D721Med (cell line): ENCODE results near the gene R3HDM1.

ENCODE experiments used
- DNase-seq: peaks from one replicate; pipeline ENCODE4 v3.0.0; 2011; ENCODE audit warnings: low spot score; ENCODE audit not compliant: insufficient read length
- FAIRE-seq: peaks from 2 replicates; lab custom pipeline; 2011; peaks lifted over from hg19 to GRCh38; lab: Jason Lieb, UNC
- CTCF ChIP-seq: IDR thresholded peaks from 2 replicates; pipeline ENCODE4 v1.5.1; 2012; ENCODE audit warnings: mild to moderate bottlenecking, control low read depth; ENCODE audit not compliant: insufficient read depth; ENCODE audit errors: missing control alignments

The R3HDM1 gene

GRCh38 chr2:135546436-135546835 lies 15.2 kb downstream of the R3HDM1 start:
- no peak for DNase-seq
- FAIRE-seq, result no peak
- no peak for TF ChIP-seq CTCF

GRCh38 chr2:135547311-135547710 lies 16.0 kb downstream of the R3HDM1 start:
- FAIRE-seq, result no peak
- no peak for TF ChIP-seq CTCF
- no peak for DNase-seq

GRCh38 chr2:135551356-135551755 lies 20.1 kb downstream of the R3HDM1 start:
- no peak for TF ChIP-seq CTCF
- no peak for DNase-seq
- FAIRE-seq, result no peak

GRCh38 chr2:135552887-135553286 lies 21.6 kb downstream of the R3HDM1 start:
- FAIRE-seq (no peak), DNase-seq (no peak)
- TF ChIP-seq CTCF, result no peak

GRCh38 chr2:135555311-135555710 lies 24.0 kb downstream of the R3HDM1 start:
- DNase-seq, result no peak
- no peak for FAIRE-seq
- no peak for TF ChIP-seq CTCF

- no peak for TF ChIP-seq CTCF
- DNase-seq, result no peak
- no peak for FAIRE-seq
Observed at GRCh38 chr2:135557530-135557929, 26.2 kb downstream of the R3HDM1 start.

- DNase-seq (no peak), FAIRE-seq (no peak)
- no peak for TF ChIP-seq CTCF
Observed at GRCh38 chr2:135561925-135562324, 30.6 kb downstream of the R3HDM1 start.
